Chondrocyte (in vitro differentiated cells): ENCODE measurements around the gene FAM83E. TPM values are rescaled to one million over a fixed set of nuclear protein-coding genes. Genes with fewer than 3 reads are reported as not detected.

Experiments
- DNase-seq: peaks from one replicate; pipeline ENCODE4 v3.0.0; 2021; ENCODE audit warnings: mixed read lengths, low spot score
- H3K27ac Mint-ChIP-seq: one replicate; pipeline ENCODE4 v1.8.0; 2021; ENCODE audit warnings: mild to moderate bottlenecking, moderate library complexity, mixed read lengths; ENCODE audit not compliant: unreplicated experiment
- H3K27me3 Mint-ChIP-seq: 2 replicates; pipeline ENCODE4 v1.8.0; 2021; ENCODE audit warnings: low read depth, mixed read lengths
- H3K36me3 Mint-ChIP-seq: 2 replicates; pipeline ENCODE4 v1.8.0; 2021; ENCODE audit warnings: low read depth, mixed read lengths
- H3K4me1 Mint-ChIP-seq: 2 replicates; pipeline ENCODE4 v1.8.0; 2021; ENCODE audit warnings: low read depth, mild to moderate bottlenecking, mixed read lengths
- H3K4me3 Mint-ChIP-seq: one replicate; pipeline ENCODE4 v1.8.0; 2021; ENCODE audit warnings: mild to moderate bottlenecking, moderate library complexity, mixed read lengths; ENCODE audit not compliant: unreplicated experiment
- H3K9me3 Mint-ChIP-seq: 2 replicates; pipeline ENCODE4 v1.8.0; 2021; ENCODE audit warnings: low read depth, mixed read lengths
- total RNA-seq: library from RNA; stranded (reverse); gene quantifications from 3 replicates; pipeline ENCODE4 v1.2.1, GENCODE V29; 2021
- TF ChIP-seq, protein P1 (sequence below): fragments of 200-600 bp; sonication (generic); IDR thresholded peaks from 2 replicates; pipeline ENCODE4 v1.5.0; 2021; ENCODE audit warnings: antibody characterized with exemption, mild to moderate bottlenecking, moderate library complexity

FAM83E gene
- total RNA-seq, 1 donor from 2014 or later, result 0.67 TPM

DNA sequence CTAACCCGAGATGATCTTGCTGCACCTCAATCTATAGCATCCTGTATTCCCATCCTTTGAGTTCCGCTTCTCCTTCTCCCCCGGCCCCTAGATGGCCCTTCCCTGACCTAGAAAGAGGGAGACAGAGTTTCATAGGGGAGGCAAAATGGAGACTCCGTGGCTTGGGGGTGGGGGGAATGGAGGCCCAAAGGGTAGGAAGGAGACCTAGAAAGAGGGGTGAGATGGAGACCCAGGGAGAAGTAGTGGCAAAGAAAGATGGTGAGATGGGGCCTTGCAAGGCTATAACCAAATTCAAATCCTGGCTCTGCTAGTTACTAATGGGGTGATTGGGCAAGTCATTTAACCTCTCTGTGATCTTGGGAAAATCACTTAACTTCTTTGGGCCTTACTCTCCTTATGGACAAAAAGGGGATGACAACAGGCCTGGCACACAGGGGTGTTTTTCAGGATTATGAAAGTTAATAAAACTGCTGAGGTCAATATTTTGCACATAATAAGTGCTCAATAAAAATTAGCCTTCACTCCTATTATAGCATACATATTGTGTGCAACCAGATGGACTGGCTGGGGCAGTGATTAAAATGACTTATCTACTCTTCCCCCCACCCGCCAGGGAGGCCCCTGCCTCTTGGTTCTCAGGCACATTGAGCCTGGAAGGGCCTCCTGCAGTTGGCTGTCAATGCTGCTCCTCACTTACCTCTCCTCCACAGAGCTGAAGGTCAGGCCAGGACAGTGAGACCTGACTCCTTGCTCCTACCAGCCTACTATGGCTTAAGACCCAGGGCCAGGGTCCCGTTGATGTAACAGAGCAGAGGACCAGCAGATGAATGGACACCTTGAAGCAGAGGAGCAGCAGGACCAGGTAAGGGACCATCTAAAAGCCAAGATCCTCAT lies 5.1 kb upstream of the FAM83E start:
- TF ChIP-seq, protein P1, sequence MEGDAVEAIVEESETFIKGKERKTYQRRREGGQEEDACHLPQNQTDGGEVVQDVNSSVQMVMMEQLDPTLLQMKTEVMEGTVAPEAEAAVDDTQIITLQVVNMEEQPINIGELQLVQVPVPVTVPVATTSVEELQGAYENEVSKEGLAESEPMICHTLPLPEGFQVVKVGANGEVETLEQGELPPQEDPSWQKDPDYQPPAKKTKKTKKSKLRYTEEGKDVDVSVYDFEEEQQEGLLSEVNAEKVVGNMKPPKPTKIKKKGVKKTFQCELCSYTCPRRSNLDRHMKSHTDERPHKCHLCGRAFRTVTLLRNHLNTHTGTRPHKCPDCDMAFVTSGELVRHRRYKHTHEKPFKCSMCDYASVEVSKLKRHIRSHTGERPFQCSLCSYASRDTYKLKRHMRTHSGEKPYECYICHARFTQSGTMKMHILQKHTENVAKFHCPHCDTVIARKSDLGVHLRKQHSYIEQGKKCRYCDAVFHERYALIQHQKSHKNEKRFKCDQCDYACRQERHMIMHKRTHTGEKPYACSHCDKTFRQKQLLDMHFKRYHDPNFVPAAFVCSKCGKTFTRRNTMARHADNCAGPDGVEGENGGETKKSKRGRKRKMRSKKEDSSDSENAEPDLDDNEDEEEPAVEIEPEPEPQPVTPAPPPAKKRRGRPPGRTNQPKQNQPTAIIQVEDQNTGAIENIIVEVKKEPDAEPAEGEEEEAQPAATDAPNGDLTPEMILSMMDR, result no peak
- Mint-ChIP-seq H3K27me3 (no peaks in the 10 kb centered on the region), H3K4me1 (peaks cover 58% of the 10 kb centered on the region), H3K9me3 (no peaks in the 10 kb centered on the region), H3K4me3 (peak overlapping the region; percentile 93), H3K27ac (peak overlapping the region; percentile 97), H3K36me3 (peaks cover 18% of the 10 kb centered on the region)
- DNase-seq, result no peak

DNA sequence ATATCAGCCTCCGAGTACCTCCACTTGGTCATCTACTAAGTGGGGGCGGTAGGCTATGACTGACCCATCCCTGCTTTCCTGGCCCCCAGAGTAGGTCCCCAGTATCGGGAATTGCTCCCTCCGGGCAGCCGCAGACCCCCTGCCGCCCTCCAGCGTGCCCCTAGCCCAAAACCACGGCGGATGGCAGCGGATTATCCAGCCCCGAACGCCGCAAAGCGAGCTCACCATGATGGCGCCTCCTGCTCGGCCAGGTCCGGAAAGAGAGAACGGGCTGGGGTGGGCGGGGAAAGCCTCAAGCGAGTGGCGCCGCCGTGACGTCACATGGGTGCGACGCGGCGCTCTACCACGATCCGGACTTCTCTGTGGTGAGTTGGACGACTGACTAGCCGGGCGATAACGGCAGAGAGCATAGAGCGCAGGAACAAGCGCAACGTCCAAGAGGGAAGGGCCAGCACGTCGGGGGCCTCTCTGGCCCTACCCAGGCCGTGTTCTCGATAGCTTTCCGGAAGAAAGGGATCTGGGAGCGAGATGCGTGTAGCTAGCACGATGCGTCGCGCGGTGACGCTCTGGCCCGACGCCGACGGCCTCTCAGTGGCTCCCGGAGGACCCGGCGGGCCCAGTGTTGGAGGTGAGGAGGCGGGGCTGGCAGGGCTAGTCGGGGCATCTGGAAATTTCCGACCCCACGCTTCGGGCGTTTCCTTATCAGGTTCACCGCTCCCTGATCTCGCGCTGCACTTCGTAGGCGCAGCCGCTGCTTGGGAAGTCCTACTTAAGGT lies 4.2 kb upstream of the FAM83E start, which contains the start of the genes RPL18 and SPHK2:
Gene RPL18 (minus strand): TSS at position 263 of the 776 bp plus-strand sequence. CDS start 35 bp downstream, at position 228.
Gene SPHK2 (plus strand): TSS at position 591 of the 776 bp plus-strand sequence. CDS start 1,009 bp downstream, outside the sequence.
- TF ChIP-seq, protein P1, result peak; percentile 20
- peak; percentile 98 for DNase-seq
- peaks cover 53% of the 10 kb centered on the region for H3K4me1 Mint-ChIP-seq
- H3K36me3 Mint-ChIP-seq, result peaks cover 18% of the 10 kb centered on the region
- H3K27ac Mint-ChIP-seq, result peak within 1 kb of the TSS; percentile 97
- H3K4me3 Mint-ChIP-seq, result peak within 1 kb of the TSS; percentile 93
- H3K27me3 Mint-ChIP-seq, result no peaks in the 10 kb centered on the region
- H3K9me3 Mint-ChIP-seq, result no peaks in the 10 kb centered on the region

GRCh38 chr19:48618278-48618915 lies 3.5 kb upstream of the FAM83E start:
- Mint-ChIP-seq H3K27me3 (no peaks in the 10 kb centered on the region), H3K4me1 (peaks cover 45% of the 10 kb centered on the region), H3K9me3 (no peaks in the 10 kb centered on the region), H3K36me3 (peaks cover 17% of the 10 kb centered on the region), H3K27ac (peak overlapping the region; percentile 97), H3K4me3 (peak overlapping the region; percentile 93)
- no peak for DNase-seq
- TF ChIP-seq, protein P1, result no peak

DNA sequence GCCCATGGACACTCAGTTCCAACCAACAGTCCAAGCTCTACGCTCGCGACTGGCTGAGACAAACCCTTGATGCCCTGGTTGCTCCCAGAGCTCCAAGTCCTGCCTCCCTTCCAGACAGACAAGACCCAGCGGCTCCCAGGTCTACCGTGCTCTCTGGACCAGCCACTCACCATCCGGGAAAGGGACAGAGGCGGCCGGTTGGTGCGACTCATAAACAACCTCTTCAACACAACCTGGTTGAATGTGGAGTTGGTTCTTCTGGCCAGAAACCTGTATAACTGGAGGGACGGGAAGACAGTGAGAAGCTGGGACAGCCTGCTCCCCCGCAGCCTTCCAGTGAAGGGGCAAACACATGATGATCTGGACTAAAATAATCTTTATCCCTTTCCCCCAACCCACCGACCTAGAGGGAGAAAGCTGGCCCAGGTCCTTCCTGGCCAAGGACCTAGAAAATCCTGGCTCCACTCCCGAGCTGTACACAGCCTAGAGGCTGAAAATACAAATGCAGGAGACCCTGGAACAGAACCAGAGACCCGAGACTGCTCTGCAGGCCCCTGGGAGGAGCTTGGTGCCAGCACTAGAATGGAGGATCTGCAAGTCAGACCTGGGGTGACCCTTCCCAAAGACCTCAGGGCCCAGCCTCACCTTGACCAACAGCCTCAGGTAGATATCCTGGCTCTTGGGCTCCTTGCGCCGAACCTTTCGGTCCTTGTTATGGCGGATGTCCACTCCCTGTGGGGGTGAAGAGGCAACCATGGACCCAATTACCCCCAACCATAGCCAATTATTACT lies 2.5 kb upstream of the FAM83E start:
- H3K36me3 Mint-ChIP-seq, result peaks cover 15% of the 10 kb centered on the region
- peak overlapping the region; percentile 65 for H3K27ac Mint-ChIP-seq

More for the DNA sequence above, 2.5 kb upstream of the FAM83E start:
- H3K4me1 Mint-ChIP-seq, result peaks cover 39% of the 10 kb centered on the region
- TF ChIP-seq, protein P1, result no peak
- H3K27me3 Mint-ChIP-seq, result no peaks in the 10 kb centered on the region
- DNase-seq, result no peak
- H3K4me3 Mint-ChIP-seq, result peak overlapping the region; percentile 93
- no peaks in the 10 kb centered on the region for H3K9me3 Mint-ChIP-seq
